GM12878 (cell line): ENCODE data around the gene P2RY11. TPM values are rescaled to one million over a fixed set of nuclear protein-coding genes. Genes with fewer than 3 reads are reported as not detected.

Source experiments
- ATF7 ChIP-seq: fragments of 450-650 bp; IDR thresholded peaks from 2 replicates; pipeline ENCODE4 v1.6.1; 2016; ENCODE audit warnings: low read depth, mild to moderate bottlenecking
- BHLHE40 ChIP-seq, 2 experiments: fragments of 450-650 bp in 1 of 2; IDR thresholded peaks; 2 replicates each; pipeline ENCODE4 v1.6.1; 2011 to 2017; ENCODE audit warnings: low read depth in 2 of 2, borderline replicate concordance in 1 of 2, improper control_type of control experiment in 1 of 2, low read length in 1 of 2, mild to moderate bottlenecking in 1 of 2
- CBX3 ChIP-seq: fragments of 200-600 bp; sonication (generic); IDR thresholded peaks from 2 replicates; pipeline ENCODE4 v1.6.1; 2016; ENCODE audit warnings: low read depth, borderline replicate concordance
- CHD2 ChIP-seq: IDR thresholded peaks from 2 replicates; pipeline ENCODE4 v1.6.1; 2011; ENCODE audit warnings: low read depth, low read length, improper control_type of control experiment, borderline replicate concordance
- CREB1 ChIP-seq: IDR thresholded peaks from 2 replicates; pipeline ENCODE4 v1.6.1; 2012; ENCODE audit warnings: low read depth, mild to moderate bottlenecking, inconsistent platforms
- HDGF ChIP-seq: fragments of 450-650 bp; IDR thresholded peaks from 2 replicates; pipeline ENCODE4 v1.6.1; 2016; ENCODE audit warnings: antibody characterized with exemption
- IKZF1 ChIP-seq: fragments of 450-650 bp; conservative IDR thresholded peaks from 2 replicates; pipeline ENCODE4 v1.6.1; 2017; ENCODE audit warnings: antibody characterized with exemption, mild to moderate bottlenecking
- IRF4 ChIP-seq: IDR thresholded peaks from 2 replicates; pipeline ENCODE4 v1.6.1; 2011; ENCODE audit warnings: low read depth, low read length
- NKRF ChIP-seq: fragments of 450-650 bp; conservative IDR thresholded peaks from 2 replicates; pipeline ENCODE4 v1.6.1; 2017; ENCODE audit warnings: mild to moderate bottlenecking, moderate library complexity
- POLR2AphosphoS5 ChIP-seq: IDR thresholded peaks from 2 replicates; pipeline ENCODE4 v1.6.1; 2011; ENCODE audit warnings: mild to moderate bottlenecking, low read length, inconsistent platforms
- RB1 ChIP-seq: fragments of 450-650 bp; formaldehyde crosslinking; IDR thresholded peaks from 2 replicates; pipeline ENCODE4 v1.6.1; 2017; ENCODE audit warnings: mild to moderate bottlenecking, borderline replicate concordance
- RCOR1 ChIP-seq: conservative IDR thresholded peaks from 2 replicates; pipeline ENCODE4 v1.6.1; 2012; ENCODE audit warnings: low read depth, low read length, improper control_type of control experiment
- SIX5 ChIP-seq: IDR thresholded peaks from 2 replicates; pipeline ENCODE4 v1.6.1; 2011; ENCODE audit warnings: mild to moderate bottlenecking, low read depth, low read length, moderate library complexity; ENCODE audit not compliant: severe bottlenecking
- SPI1 ChIP-seq: IDR thresholded peaks from 2 replicates; pipeline ENCODE4 v1.6.1; 2011; ENCODE audit warnings: low read depth, mild to moderate bottlenecking, low read length, moderate library complexity, borderline replicate concordance; ENCODE audit not compliant: insufficient read depth
- SREBF1 ChIP-seq: IDR thresholded peaks from 2 replicates; pipeline ENCODE4 v1.6.1; 2012; ENCODE audit warnings: mild to moderate bottlenecking, low read length
- TAF1 ChIP-seq: IDR thresholded peaks from 2 replicates; pipeline ENCODE4 v1.6.1; 2011; ENCODE audit warnings: mild to moderate bottlenecking, low read depth, low read length, borderline replicate concordance
- TBL1XR1 ChIP-seq: IDR thresholded peaks from 2 replicates; pipeline ENCODE4 v1.6.1; 2012; ENCODE audit warnings: low read depth, low read length, improper control_type of control experiment
- TCF3 ChIP-seq: IDR thresholded peaks from 2 replicates; pipeline ENCODE4 v1.6.1; 2012; ENCODE audit warnings: low read depth, mild to moderate bottlenecking, low read length, borderline replicate concordance; ENCODE audit not compliant: insufficient read depth
- polyA plus RNA-seq, 11 experiments: library from polyadenylated mRNA; depleted of rRNA in 4 of 11; unstranded in 6 of 11; stranded (reverse) in 5 of 11; fragments of >200 nt; fragmentation: Nextera tagmentation in 4 of 11; fragmentation: Illumina TruSeq in 1 of 11; extraction: Ambion mirVana in 4 of 11; extraction: Trizol in 1 of 11; gene quantifications; 1 replicate in 1 of 11; 2 replicates in 10 of 11; pipeline versions ENCODE4 v1.2.1 to v1.2.3, GENCODE V29; 2011 to 2016; ENCODE audit warnings: inconsistent platforms in 2 of 11, missing spikeins in 2 of 11, low read depth in 1 of 11
- total RNA-seq, 4 experiments: library from RNA; depleted of rRNA in 3 of 4; stranded (reverse); fragments of >200 nt in 3 of 4; fragmentation: Illumina TruSeq in 1 of 4; extraction: Trizol in 1 of 4; gene quantifications; 2 replicates each; pipeline versions ENCODE4 v1.2.1 to v1.2.3, GENCODE V29; 2013 to 2021
- TF ChIP-seq, protein P1 (sequence below): fragments of 450-650 bp; IDR thresholded peaks from 2 replicates; pipeline ENCODE4 v1.6.1; 2016; ENCODE audit warnings: mild to moderate bottlenecking
- TF ChIP-seq, protein P2 (sequence below): IDR thresholded peaks from 2 replicates; pipeline ENCODE4 v1.6.1; 2011; ENCODE audit warnings: low read depth, mild to moderate bottlenecking, low read length, moderate library complexity, borderline replicate concordance; ENCODE audit errors: extremely low read depth
- TF ChIP-seq, protein P3 (sequence below), 3 experiments: IDR thresholded peaks in 2 of 3; conservative IDR thresholded peaks in 1 of 3; 2 replicates each; pipeline ENCODE4 v1.5.1; 2011; ENCODE audit warnings: low read depth in 3 of 3, low read length in 3 of 3, mild to moderate bottlenecking in 3 of 3, control low read depth in 2 of 3, moderate library complexity in 2 of 3, inconsistent platforms in 1 of 3, mixed read lengths in 1 of 3; ENCODE audit not compliant: control insufficient read depth in 2 of 3, insufficient read depth in 1 of 3; ENCODE audit errors: extremely low read depth in 1 of 3
- TF ChIP-seq, protein P4 (sequence below): IDR thresholded peaks from 2 replicates; pipeline ENCODE4 v1.6.1; 2011; ENCODE audit warnings: mild to moderate bottlenecking, low read depth, low read length, moderate library complexity; ENCODE audit not compliant: insufficient replicate concordance

The P2RY11 gene
- total and polyA plus RNA-seq, 10 of the 15 experiments (the other 5 are each of a cell fraction or from before 2014, with no cell fraction given) = 0.14 to 46.5 (median 7.6) TPM

- TF ChIP-seq NKRF (peak; percentile 97), CHD2 (peak; percentile 74), POLR2AphosphoS5 (peak; percentile 80), SIX5 (peak; percentile 46), RB1 (no peak), SREBF1 (0 out of 2 replicates have a peak, but pooled peaks have one; percentile 24), CREB1 (peak; percentile 96), ATF7 (0 out of 2 replicates have a peak, but pooled peaks have one; percentile 9), IRF4 (0 out of 2 replicates have a peak, but pooled peaks have one; percentile 6), TAF1 (peak; percentile 85; the same call in 1 of the 2 replicates), CBX3 (no peak), RCOR1 (no peak), IKZF1 (0 out of 2 replicates have a peak, but pooled peaks have one; percentile 33), BHLHE40 (IDR thresholded peaks at IDR 0.05; ENCODE audit: borderline replicate concordance in 1 of 2, low read depth in 2 of 2, low read length in 1 of 2) (peak in 1 of 2 experiments; percentile 74; a peak in 3 of 4 replicates), SPI1 (no peak), HDGF (peak; percentile 34; the same call in 1 of the 2 replicates), TCF3 (peak; percentile 46; the same call in 1 of the 2 replicates), TBL1XR1 (peak; percentile 77; the same call in 1 of the 2 replicates)
- TF ChIP-seq, protein P1, sequence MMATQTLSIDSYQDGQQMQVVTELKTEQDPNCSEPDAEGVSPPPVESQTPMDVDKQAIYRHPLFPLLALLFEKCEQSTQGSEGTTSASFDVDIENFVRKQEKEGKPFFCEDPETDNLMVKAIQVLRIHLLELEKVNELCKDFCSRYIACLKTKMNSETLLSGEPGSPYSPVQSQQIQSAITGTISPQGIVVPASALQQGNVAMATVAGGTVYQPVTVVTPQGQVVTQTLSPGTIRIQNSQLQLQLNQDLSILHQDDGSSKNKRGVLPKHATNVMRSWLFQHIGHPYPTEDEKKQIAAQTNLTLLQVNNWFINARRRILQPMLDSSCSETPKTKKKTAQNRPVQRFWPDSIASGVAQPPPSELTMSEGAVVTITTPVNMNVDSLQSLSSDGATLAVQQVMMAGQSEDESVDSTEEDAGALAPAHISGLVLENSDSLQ = peak; percentile 49; the same call in 1 of the 2 replicates
- TF ChIP-seq, protein P2, sequence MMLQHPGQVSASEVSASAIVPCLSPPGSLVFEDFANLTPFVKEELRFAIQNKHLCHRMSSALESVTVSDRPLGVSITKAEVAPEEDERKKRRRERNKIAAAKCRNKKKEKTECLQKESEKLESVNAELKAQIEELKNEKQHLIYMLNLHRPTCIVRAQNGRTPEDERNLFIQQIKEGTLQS = peak; percentile 63; the same call in 1 of the 2 replicates
- TF ChIP-seq, protein P3, sequence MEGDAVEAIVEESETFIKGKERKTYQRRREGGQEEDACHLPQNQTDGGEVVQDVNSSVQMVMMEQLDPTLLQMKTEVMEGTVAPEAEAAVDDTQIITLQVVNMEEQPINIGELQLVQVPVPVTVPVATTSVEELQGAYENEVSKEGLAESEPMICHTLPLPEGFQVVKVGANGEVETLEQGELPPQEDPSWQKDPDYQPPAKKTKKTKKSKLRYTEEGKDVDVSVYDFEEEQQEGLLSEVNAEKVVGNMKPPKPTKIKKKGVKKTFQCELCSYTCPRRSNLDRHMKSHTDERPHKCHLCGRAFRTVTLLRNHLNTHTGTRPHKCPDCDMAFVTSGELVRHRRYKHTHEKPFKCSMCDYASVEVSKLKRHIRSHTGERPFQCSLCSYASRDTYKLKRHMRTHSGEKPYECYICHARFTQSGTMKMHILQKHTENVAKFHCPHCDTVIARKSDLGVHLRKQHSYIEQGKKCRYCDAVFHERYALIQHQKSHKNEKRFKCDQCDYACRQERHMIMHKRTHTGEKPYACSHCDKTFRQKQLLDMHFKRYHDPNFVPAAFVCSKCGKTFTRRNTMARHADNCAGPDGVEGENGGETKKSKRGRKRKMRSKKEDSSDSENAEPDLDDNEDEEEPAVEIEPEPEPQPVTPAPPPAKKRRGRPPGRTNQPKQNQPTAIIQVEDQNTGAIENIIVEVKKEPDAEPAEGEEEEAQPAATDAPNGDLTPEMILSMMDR (IDR thresholded peaks at IDR 0.05 in 2 of 3, conservative IDR thresholded peaks at IDR 0.05 in 1 of 3; ENCODE audit: control insufficient read depth in 2 of 3, extremely low read depth in 1 of 3, insufficient read depth in 1 of 3, low read depth in 3 of 3, low read length in 3 of 3) = no peak
- TF ChIP-seq, protein P4, sequence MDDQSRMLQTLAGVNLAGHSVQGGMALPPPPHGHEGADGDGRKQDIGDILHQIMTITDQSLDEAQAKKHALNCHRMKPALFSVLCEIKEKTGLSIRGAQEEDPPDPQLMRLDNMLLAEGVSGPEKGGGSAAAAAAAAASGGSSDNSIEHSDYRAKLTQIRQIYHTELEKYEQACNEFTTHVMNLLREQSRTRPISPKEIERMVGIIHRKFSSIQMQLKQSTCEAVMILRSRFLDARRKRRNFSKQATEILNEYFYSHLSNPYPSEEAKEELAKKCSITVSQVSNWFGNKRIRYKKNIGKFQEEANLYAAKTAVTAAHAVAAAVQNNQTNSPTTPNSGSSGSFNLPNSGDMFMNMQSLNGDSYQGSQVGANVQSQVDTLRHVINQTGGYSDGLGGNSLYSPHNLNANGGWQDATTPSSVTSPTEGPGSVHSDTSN = peak; percentile 23
Measured at GRCh38 chr19:10106100-10106936, 5.2 kb upstream of the P2RY11 start, which contains the start of gene PPAN (continued).
